Activated CD8-positive, alpha-beta T cell treated with anti-CD3 and anti-CD28 coated beads, Interleukin-2, amount 10 ng/mL, durations not matched to agents 7 days and 5 days (primary cell): ENCODE results near the gene HSPA1A. TPM values are rescaled to one million over a fixed set of nuclear protein-coding genes. Genes with fewer than 3 reads are reported as not detected.
A peak's percentile ranks its signal among the peaks of the same experiment; 100 is the strongest.
"Not testable (repeated sequence)": the region's sequence is repeated elsewhere in the genome, so short reads cannot be mapped to it uniquely, and the experiment has no call there.

Experiments
- ATAC-seq: fragments of 150-1000 bp; cut with Tn5 transposase; one replicate; pipeline ENCODE4 v1.10.0; 2021; ENCODE audit warnings: moderate library complexity
- CTCF ChIA-PET: fragments of 350-600 bp; sonication (Branson Sonifier 250); formaldehyde crosslinking; loops from one replicate; lab custom pipeline; 2021; ENCODE audit warnings: antibody characterized with exemption; lab: Charles Lee
- POLR2A ChIA-PET: fragments of 350-600 bp; sonication (Branson Sonifier 250); formaldehyde crosslinking; loops from one replicate; lab custom pipeline; 2021; ENCODE audit warnings: antibody characterized with exemption; lab: Charles Lee
- DNase-seq: peaks from one replicate; pipeline ENCODE4 v3.0.0-alpha.2; 2020
- H3K27ac Mint-ChIP-seq: one replicate; pipeline ENCODE4 v1.8.0; 2021; ENCODE audit warnings: mild to moderate bottlenecking, mixed read lengths
- H3K27me3 Mint-ChIP-seq: one replicate; pipeline ENCODE4 v1.8.0; 2021; ENCODE audit warnings: low read depth, mixed read lengths
- H3K36me3 Mint-ChIP-seq: one replicate; pipeline ENCODE4 v1.8.0; 2021; ENCODE audit warnings: low read depth, mixed read lengths
- H3K4me1 Mint-ChIP-seq: one replicate; pipeline ENCODE4 v1.8.0; 2021; ENCODE audit warnings: low read depth, mixed read lengths
- H3K4me3 Mint-ChIP-seq: one replicate; pipeline ENCODE4 v1.8.0; 2021; ENCODE audit warnings: mild to moderate bottlenecking, mixed read lengths
- H3K9me3 Mint-ChIP-seq: one replicate; pipeline ENCODE4 v1.8.0; 2022; ENCODE audit warnings: mixed read lengths; ENCODE audit not compliant: insufficient read depth
- total RNA-seq, 2 experiments: library from RNA; stranded (reverse); gene quantifications; one replicate each; pipeline ENCODE4 v1.2.3, GENCODE V29; 2021

The HSPA1A gene
- total RNA-seq, 2 experiments from 2014 or later, result 75.6 to 75.7 TPM

GRCh38 chr6:31813465-31813849, 1.9 kb upstream of the HSPA1A start:
- POLR2A ChIA-PET, result interaction anchor here (0.7 to 5.1 kb wide), 3 partner anchors 10 to 75 kb away, joined by 3 to 37 read pairs (median 4); partner anchors contain the start of genes CLIC1 and MSH5
- Mint-ChIP-seq H3K27ac (no peak overlapping the region), H3K4me3 (peak overlapping the region; percentile 71), H3K27me3 (no peaks in the 10 kb centered on the region), H3K9me3 (no peaks in the 10 kb centered on the region), H3K36me3 (peaks cover 22% of the 10 kb centered on the region), H3K4me1 (peaks cover 34% of the 10 kb centered on the region)
- CTCF ChIA-PET, result interaction anchor here (1.0 to 3.3 kb wide), 7 partner anchors 14 to 220 kb away, joined by 3 to 16 read pairs (median 4); partner anchors contain the start of genes HSPA1B, NCR3 and VARS1
- ATAC-seq (no peak), DNase-seq (no peak)

- peak; percentile 86 for DNase-seq
- Mint-ChIP-seq H3K4me1 (peaks cover 43% of the 10 kb centered on the region), H3K4me3 (peak overlapping the region; percentile 89), H3K9me3 (no peaks in the 10 kb centered on the region), H3K36me3 (peaks cover 23% of the 10 kb centered on the region), H3K27ac (peak overlapping the region; percentile 90), H3K27me3 (no peaks in the 10 kb centered on the region)
- peak; percentile 55 for ATAC-seq
- ChIA-PET POLR2A (interaction anchor here (0.8 to 5.1 kb wide), 9 partner anchors 8 to 222 kb away, joined by 3 to 37 read pairs (median 4); partner anchors contain the start of genes BAG6, CLIC1, HSPA1B and LSM2), CTCF (interaction anchor here (0.8 to 3.3 kb wide), 8 partner anchors 8 to 222 kb away, joined by 3 to 16 read pairs (median 4); partner anchors contain the start of genes HSPA1B, LSM2 and NCR3)
Observed at GRCh38 chr6:31814677-31815024, 692 bp upstream of the HSPA1A start.

DNA sequence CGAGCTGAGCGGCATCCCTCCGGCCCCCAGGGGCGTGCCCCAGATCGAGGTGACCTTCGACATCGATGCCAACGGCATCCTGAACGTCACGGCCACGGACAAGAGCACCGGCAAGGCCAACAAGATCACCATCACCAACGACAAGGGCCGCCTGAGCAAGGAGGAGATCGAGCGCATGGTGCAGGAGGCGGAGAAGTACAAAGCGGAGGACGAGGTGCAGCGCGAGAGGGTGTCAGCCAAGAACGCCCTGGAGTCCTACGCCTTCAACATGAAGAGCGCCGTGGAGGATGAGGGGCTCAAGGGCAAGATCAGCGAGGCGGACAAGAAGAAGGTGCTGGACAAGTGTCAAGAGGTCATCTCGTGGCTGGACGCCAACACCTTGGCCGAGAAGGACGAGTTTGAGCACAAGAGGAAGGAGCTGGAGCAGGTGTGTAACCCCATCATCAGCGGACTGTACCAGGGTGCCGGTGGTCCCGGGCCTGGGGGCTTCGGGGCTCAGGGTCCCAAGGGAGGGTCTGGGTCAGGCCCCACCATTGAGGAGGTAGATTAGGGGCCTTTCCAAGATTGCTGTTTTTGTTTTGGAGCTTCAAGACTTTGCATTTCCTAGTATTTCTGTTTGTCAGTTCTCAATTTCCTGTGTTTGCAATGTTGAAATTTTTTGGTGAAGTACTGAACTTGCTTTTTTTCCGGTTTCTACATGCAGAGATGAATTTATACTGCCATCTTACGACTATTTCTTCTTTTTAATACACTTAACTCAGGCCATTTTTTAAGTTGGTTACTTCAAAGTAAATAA, 2.0 kb downstream of the HSPA1A start:
- Mint-ChIP-seq H3K4me1 (peaks cover 57% of the 10 kb centered on the region), H3K27ac (peak overlapping the region; percentile 94), H3K36me3 (peaks cover 13% of the 10 kb centered on the region), H3K4me3 (peak overlapping the region; percentile 96)
- POLR2A ChIA-PET, result interaction anchor here (0.6 to 2.1 kb wide), 15 partner anchors 9 to 360 kb away, joined by 3 to 21 read pairs (median 4); partner anchors contain the start of genes CLIC1, HSPA1B, LSM2 and MSH5
- not testable (repeated sequence) for H3K27me3 Mint-ChIP-seq, H3K9me3 Mint-ChIP-seq
- DNase-seq (peak; percentile 56), ATAC-seq (peak; percentile 28)
- CTCF ChIA-PET, result interaction anchor here (0.7 to 4.0 kb wide), 13 partner anchors 9 to 237 kb away, joined by 3 to 14 read pairs (median 5); partner anchors contain the start of genes BAG6, CLIC1, LSM2 and MSH5

DNA sequence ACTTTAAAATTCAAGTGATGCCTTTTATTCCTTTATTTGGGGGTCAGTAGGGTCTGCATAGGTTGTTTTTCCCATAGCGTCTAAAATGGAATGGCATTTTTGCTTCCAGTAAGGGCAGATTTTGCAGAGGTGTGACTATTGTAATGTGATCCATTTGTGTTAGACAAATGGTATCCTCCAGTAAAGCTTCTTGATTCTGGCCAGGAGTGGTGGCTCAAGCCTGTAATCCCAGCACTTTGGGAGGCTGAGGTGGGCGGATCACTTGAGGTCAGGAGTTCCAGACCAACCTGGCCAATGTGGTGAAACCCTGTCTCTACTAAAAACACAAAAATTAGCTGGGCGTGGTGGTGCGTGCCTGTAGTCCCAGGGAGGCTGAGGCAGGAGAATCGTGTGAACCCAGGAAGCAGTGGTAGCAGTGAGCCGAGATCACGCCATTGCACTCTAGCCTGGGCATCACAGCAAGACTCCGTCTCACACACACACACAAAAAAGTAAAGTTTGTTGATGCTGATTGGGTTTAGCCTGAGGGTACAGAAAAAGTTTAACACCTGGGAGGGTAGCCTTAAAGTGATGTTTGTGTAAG, 2.7 kb downstream of the HSPA1A start:
- H3K4me3 Mint-ChIP-seq, result peak overlapping the region; percentile 96
- ChIA-PET POLR2A (interaction anchor here (0.9 to 2.1 kb wide), 13 partner anchors 8 to 238 kb away, joined by 3 to 21 read pairs (median 5); partner anchors contain the start of genes CLIC1, HSPA1B, LSM2 and MSH5), CTCF (interaction anchor here (0.7 to 4.0 kb wide), 14 partner anchors 8 to 238 kb away, joined by 3 to 14 read pairs (median 6); partner anchors contain the start of genes BAG6, CLIC1, LSM2 and MSH5)
- not testable (repeated sequence) for H3K27me3 Mint-ChIP-seq, H3K9me3 Mint-ChIP-seq, ATAC-seq
- peaks cover 58% of the 10 kb centered on the region for H3K4me1 Mint-ChIP-seq
- H3K27ac Mint-ChIP-seq, result peak overlapping the region; percentile 94
- DNase-seq, result peak; percentile 48
- H3K36me3 Mint-ChIP-seq, result peaks cover 13% of the 10 kb centered on the region

GRCh38 chr6:31819871-31820299, 4.5 kb downstream of the HSPA1A start:
- H3K9me3 Mint-ChIP-seq, result no peaks in the 10 kb centered on the region
- H3K36me3 Mint-ChIP-seq, result peaks cover 16% of the 10 kb centered on the region
- H3K4me1 Mint-ChIP-seq, result peaks cover 60% of the 10 kb centered on the region
- ATAC-seq (no peak), DNase-seq (no peak)
- H3K27ac Mint-ChIP-seq, result peak overlapping the region; percentile 8
- no peaks in the 10 kb centered on the region for H3K27me3 Mint-ChIP-seq
- ChIA-PET CTCF (interaction anchor here (1.1 to 4.0 kb wide), 5 partner anchors 10 to 93 kb away, joined by 3 to 14 read pairs (median 6); partner anchors contain the start of gene LSM2), POLR2A (no interaction called here)
- H3K4me3 Mint-ChIP-seq, result peak overlapping the region; percentile 19

GRCh38 chr6:31820399-31820798, 5.1 kb downstream of the HSPA1A start:
- POLR2A ChIA-PET, ATAC-seq, DNase-seq, H3K9me3 Mint-ChIP-seq, H3K27ac Mint-ChIP-seq, H3K27me3 Mint-ChIP-seq: not testable (repeated sequence)
- H3K4me1 Mint-ChIP-seq, result peaks cover 62% of the 10 kb centered on the region
- CTCF ChIA-PET, result interaction anchor here (1.1 to 4.0 kb wide), 4 partner anchors 13 to 93 kb away, joined by 3 to 14 read pairs (median 8); partner anchors contain the start of gene LSM2
- peaks cover 20% of the 10 kb centered on the region for H3K36me3 Mint-ChIP-seq
- H3K4me3 Mint-ChIP-seq, result peak overlapping the region; percentile 87

DNA sequence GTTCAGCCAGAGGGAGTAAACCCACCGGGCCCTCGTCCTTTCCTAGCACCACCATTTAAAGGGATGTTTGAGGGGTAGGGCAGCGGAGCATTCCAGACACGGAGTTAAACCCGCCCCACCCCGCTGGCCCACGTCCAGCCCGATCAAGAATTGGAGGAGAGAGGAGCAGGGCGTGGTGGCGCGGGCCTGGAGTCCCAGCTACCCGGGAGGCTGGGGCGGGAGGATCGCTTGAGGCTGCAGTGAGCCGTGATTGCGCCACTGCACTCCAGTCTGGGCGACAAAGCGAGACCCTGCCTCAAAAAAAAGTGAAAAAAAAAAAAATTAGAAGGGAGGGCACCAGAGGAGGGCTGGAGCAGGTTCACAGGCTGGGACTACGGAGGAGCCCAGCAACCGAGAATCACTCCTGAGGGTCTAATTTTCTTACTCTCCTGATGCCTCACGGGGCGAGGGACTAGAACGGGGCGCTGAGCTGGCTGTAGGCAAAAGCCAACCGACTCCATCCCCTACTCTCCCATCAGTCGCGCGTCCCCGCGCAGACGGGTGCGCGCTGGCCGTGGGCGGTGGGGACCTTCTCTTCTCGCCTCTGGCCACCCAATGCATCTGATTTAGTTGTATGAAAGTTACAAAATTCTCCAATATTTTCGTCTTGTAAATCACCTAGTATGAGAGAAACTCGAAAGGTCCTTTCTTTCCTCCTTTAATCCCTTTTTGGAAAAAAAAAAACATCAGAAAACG, 6.1 kb downstream of the HSPA1A start:
- Mint-ChIP-seq H3K36me3 (peaks cover 22% of the 10 kb centered on the region), H3K4me1 (peaks cover 70% of the 10 kb centered on the region), H3K27me3 (no peaks in the 10 kb centered on the region), H3K9me3 (no peaks in the 10 kb centered on the region), H3K4me3 (peak overlapping the region; percentile 87), H3K27ac (peak overlapping the region; percentile 88)
- peak; percentile 24 for ATAC-seq
- peak; percentile 58 for DNase-seq
- POLR2A ChIA-PET, result interaction anchor here (1.2 to 2.4 kb wide), 5 partner anchors 12 to 86 kb away, joined by 3 to 9 read pairs (median 3); partner anchors contain the start of genes CLIC1, LSM2, MSH5 and VARS1
- CTCF ChIA-PET, result interaction anchor here (1.6 kb wide), 1 partner anchor 51 kb away, joined by 5 read pairs; no protein-coding TSS in a partner anchor

DNA sequence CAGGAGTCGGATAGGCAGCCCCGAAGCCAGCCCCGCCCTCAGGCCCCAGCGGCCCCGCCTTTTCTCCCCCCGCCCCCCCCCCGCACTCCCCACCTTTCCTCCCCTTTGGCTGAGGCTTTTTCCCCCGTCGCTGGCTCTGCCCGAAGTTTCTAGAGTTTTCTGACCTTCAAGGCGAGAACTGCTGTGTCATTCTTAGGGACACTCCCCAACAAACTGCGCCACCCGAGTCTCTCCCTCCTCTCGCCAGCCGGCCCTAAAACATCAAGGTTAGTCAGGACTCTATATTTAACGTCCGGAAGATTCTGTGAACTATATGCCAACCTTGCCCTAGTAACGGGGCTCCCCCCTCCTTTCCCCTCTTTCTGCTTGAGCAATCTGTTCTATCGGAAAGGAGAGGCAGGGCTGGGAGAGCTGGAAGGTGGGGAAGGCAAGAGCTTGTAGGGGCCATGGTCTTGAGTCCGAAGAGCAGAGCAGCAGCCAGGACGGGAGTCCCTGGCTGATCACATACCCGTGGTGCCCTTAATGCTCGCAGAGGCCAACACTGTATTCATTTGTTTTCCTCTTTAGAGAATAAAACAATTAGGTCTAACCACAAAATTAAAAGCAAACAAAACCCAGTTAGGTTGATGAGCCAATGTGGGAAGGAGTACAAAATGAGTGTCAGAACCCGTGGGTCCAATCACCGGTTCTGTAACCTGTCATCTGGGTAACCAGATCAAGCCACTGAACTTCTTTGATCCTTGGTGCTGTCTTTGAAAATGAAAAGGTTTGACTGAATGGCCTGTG, 6.9 kb downstream of the HSPA1A start:
- H3K27me3 Mint-ChIP-seq, result no peaks in the 10 kb centered on the region
- CTCF ChIA-PET, result interaction anchor here (0.7 to 1.6 kb wide), 4 partner anchors 26 to 93 kb away, joined by 3 to 5 read pairs (median 4); partner anchors contain the start of genes DDAH2 and VARS1
- POLR2A ChIA-PET, result interaction anchor here (0.7 to 2.4 kb wide), 6 partner anchors 12 to 87 kb away, joined by 3 to 9 read pairs (median 3); partner anchors contain the start of genes CLIC1, LSM2, MSH5 and VARS1
- ATAC-seq (peak; percentile 26), DNase-seq (peak; percentile 68)
- peak overlapping the region; percentile 87 for H3K4me3 Mint-ChIP-seq
- H3K27ac Mint-ChIP-seq, result peak overlapping the region; percentile 88
- H3K9me3 Mint-ChIP-seq, result no peaks in the 10 kb centered on the region
- peaks cover 78% of the 10 kb centered on the region for H3K4me1 Mint-ChIP-seq
- H3K36me3 Mint-ChIP-seq, result peaks cover 22% of the 10 kb centered on the region

DNA sequence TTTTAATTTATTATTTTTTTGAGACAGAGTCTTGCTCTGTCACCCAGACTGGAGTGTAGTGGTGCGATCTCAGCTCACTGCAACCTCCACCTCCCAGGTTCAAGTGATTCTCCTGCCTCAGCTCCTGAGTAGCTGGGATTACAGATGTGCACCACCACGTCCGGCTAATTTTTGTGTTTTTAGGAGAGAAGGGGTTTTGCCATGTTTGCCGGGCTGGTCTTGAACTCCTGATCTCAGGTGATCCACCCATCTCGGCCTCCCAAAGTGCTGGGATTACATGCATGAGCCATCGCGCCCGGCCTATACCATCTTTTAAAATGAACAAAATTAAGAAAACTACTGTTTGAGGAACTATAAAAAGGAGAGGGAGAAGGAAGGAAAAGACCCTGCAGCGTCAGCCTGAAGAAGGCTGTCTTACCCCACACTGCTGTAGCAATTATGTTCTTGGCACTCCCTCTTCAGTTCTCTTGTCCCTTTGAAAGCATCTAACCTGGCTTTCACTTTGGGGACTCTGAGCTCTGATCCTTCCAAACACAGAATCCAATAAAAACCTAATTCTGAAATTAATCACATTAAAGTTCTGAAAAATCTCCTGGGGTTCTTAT, 8.4 kb downstream of the HSPA1A start:
- not testable (repeated sequence) for H3K27me3 Mint-ChIP-seq, DNase-seq, H3K27ac Mint-ChIP-seq, ATAC-seq, H3K4me3 Mint-ChIP-seq, H3K9me3 Mint-ChIP-seq
- POLR2A ChIA-PET, result interaction anchor here (2.4 kb wide), 1 partner anchor 84 kb away, joined by 9 read pairs; the partner anchor contains the start of gene MSH5
- peaks cover 12% of the 10 kb centered on the region for H3K36me3 Mint-ChIP-seq
- CTCF ChIA-PET, result interaction anchor here (1.0 to 1.3 kb wide), 2 partner anchors 40 to 94 kb away, joined by 3 read pairs; partner anchors contain the start of gene DDAH2
- H3K4me1 Mint-ChIP-seq, result peaks cover 64% of the 10 kb centered on the region
